Stomach (tissue), 4 donors: ENCODE results near the gene IL2RA.
"Not testable (repeated sequence)": the region's sequence is repeated elsewhere in the genome, so short reads cannot be mapped to it uniquely, and the experiment has no call there.

Experiments
- CTCF ChIP-seq, 7 experiments: fragments of 450-650 bp in 4 of 7; fragments of 200-600 bp in 3 of 7; sonication (generic) in 3 of 7; IDR thresholded peaks; one replicate each; pipeline ENCODE4 v1.5.1; 2016 to 2019; ENCODE audit warnings: antibody characterized with exemption in 7 of 7, control low read depth in 2 of 7, mild to moderate bottlenecking in 1 of 7
- EP300 ChIP-seq: sonication (generic); formaldehyde crosslinking; IDR thresholded peaks from one replicate; pipeline ENCODE4 v1.6.1; 2017; ENCODE audit warnings: antibody characterized with exemption
- POLR2A ChIP-seq, 4 donors: fragments of 450-650 bp; IDR thresholded peaks; one replicate each; pipeline ENCODE4 v1.6.1; 2016; ENCODE audit warnings: antibody characterized with exemption in 4 of 4, control low read depth in 2 of 4, mild to moderate bottlenecking in 1 of 4, moderate library complexity in 1 of 4
- POLR2AphosphoS5 ChIP-seq, 3 donors: sonication (generic); formaldehyde crosslinking; IDR thresholded peaks; one replicate each; pipeline ENCODE4 v1.6.1; 2016; ENCODE audit warnings: antibody characterized with exemption in 3 of 3

DNA sequence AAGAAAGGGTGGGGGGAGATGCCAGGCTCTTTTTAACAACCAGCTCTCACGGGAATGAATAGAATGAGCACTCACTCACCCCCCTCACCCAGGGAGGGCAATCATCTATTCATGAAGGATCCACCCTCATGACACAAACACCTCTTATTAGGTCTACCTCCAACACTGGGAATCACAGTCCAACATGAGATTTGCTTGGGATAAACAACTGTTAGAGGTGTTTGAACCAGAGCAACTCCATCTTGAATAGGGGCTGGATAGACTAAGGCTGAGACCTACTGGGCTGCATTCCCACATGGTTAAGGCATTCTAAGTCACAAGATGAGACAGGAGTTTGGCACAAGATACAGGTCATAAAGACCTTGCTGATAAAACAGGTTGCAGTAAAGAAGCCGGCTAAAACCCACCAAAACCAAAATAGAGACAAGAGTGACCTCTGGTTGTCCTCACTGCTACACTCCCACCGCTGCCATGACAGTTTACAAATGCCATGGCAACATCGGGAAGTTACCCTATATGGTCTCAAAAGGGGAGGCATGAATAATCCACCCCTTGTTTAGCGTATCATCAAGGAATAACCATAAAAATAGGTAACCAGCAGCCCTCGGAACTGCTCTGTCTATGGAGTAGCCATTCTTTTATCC is 56.9 kb downstream of the IL2RA start:
- not testable (repeated sequence) for TF ChIP-seq CTCF (IDR thresholded peaks at IDR 0.05); POLR2AphosphoS5 (IDR thresholded peaks at IDR 0.05); POLR2A (IDR thresholded peaks at IDR 0.05); EP300
